ENCODE measurements around the gene GADL1. TPM values are rescaled to one million over a fixed set of nuclear protein-coding genes. Genes with fewer than 3 reads are reported as not detected.

The GADL1 gene
- total RNA-seq, 1 experiment from 2014 or later: 0.02 TPM

DNA sequence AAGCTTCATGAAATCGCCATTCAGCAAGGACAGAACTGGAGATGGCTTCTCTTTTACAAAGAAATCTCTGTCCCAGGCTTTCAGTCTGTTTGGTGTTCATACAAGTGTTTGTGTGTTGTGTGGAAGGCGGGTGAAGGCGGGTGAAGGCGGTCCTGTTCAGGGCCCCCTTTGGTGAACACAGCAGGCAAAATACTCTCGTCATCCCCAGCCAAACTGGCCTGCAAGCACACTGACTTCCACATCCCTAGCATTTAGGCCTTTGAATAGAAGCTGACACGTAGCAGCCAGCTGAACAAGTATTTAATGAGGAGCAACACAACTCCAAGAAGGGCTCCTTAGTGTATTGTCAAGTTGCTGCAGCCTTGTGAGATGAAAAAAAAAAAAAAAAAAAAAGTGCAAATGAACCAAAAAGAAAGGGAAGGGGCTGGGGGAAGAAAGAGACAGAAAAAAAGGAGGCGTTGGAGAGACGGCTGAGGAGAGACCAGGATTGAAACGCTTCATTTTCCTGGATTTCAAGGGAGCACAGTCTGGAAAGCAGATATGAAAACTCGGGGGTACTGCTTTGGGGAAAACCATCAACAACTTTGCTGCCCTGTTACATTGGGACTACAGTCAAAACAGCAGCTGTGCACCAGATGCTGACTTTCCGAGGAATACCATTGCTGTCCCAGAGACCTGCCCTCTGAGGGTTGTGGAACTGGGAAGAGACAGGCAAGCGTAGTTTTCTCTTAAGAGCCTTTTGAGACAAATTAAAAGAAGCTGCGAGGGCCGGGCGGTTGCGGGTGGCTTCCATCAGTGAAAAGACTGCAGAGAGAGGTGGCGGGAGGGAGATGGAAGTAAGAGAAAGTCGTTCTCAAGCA, 213.4 kb downstream of the GADL1 start:
- no peak for DNase-seq (ENCODE audit: low read depth)

DNA sequence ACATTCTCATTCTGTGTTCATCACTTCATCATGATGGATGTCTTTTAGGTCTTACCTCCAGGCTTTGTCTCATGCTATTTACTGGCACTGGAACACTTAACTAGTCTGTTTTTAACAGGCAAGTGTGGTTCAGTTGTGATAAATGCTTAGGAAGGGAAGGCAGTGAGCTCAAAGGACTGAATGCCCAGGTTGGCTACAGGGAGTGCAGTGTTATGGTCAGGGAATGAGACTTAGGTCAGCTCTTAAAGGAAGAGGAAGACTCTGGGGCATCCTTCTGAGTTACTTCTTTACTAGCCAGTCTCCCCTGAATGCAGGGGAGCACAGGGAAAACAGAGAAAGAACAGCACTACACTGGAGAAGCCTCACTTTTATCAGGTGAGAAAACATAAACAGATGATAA, 215.4 kb downstream of the GADL1 start:
- no peak for DNase-seq (ENCODE audit: low read depth)

DNA sequence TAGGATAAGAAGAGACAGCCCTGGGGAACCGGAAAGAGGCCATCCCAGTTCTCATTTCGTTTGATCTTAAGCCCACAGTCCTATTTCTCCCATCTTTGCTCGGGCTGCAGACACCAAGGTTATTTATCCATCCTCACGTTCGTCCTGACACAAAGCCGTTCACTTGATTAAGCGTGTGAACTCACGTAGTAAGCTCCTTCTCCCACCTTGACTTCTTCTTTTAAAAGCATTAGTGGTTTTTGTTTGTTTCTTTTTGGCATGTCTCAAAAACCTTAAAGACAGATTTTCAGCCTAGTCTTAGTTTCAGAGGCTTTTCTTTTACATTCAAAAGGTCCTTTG, 217.1 kb downstream of the GADL1 start:
- no peak for DNase-seq (ENCODE audit: low read depth)

DNA sequence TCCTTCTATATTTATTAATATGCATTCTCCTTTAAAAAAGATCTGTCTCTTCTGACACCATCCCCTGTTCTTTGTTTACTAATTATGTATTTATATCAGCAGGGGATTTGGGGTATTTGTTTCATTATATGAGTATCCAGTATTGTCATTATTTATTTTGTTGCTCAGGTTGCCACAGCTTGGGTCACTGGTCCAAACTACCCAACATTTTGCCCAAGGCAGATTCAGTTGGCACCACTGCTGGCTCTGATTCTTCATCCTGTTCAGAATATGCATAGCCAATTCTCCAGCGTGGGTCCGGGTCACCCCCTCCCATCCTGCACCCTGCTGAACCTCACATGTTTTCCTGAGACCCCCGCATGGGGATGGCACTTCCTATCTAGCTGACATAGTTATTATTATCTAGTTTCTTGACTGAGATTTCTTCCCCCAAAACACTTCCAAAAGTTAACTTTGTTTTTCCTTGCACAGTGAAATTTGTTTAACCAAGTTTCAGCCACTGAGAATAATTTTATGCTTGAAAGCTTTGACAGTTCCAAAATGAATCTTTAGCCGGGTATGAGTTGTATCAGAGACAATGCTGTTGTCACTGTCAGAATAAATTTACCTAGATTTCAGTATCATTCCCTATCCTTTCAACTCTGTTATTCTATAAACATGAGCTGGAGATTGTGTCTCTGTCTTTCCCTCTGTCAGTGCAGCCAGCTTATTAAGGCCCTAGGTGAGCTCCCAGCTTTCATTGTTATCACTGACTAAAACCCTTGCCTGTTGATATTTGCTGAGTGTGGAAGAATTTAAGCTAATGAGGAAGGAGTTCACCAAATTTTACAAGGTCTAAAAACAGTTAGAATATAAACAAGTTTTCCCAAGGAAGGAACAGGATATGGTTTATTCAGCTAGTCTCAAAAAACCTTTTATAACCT, 217.8 kb downstream of the GADL1 start:
- no peak for DNase-seq (ENCODE audit: low read depth)

Measured in HT1080 (cell line).